Mesendoderm (in vitro differentiated cells): ENCODE results near the gene C1orf174.

Experiments
- DNase-seq: peaks from one replicate; pipeline ENCODE4 v3.0.0; 2013
- H2AK5ac ChIP-seq: 2 replicates; pipeline ENCODE4 v1.6.1; 2013; ENCODE audit warnings: low read length, inconsistent platforms
- H2BK120ac ChIP-seq: 2 replicates; pipeline ENCODE4 v1.6.1; 2013; ENCODE audit warnings: low read depth, mild to moderate bottlenecking, low read length, moderate library complexity, mixed read lengths
- H2BK15ac ChIP-seq: replicated peaks from 2 replicates; pipeline ENCODE4 v1.6.1; 2013; ENCODE audit warnings: low read depth, mild to moderate bottlenecking, moderate library complexity
- H2BK5ac ChIP-seq: 2 replicates; pipeline ENCODE4 v1.6.1; 2013; ENCODE audit warnings: low read length, inconsistent platforms
- H3K18ac ChIP-seq: 2 replicates; pipeline ENCODE4 v1.6.1; 2013; ENCODE audit warnings: mild to moderate bottlenecking, low read length, mixed read lengths
- H3K23ac ChIP-seq: one replicate; pipeline ENCODE4 v1.6.1; 2013; ENCODE audit warnings: low read length
- H3K27ac ChIP-seq: 2 replicates; pipeline ENCODE4 v1.5.1; 2013; ENCODE audit warnings: low read depth, mild to moderate bottlenecking, inconsistent platforms, low read length, moderate library complexity
- H3K27me3 ChIP-seq: 2 replicates; pipeline ENCODE4 v1.6.1; 2013; ENCODE audit warnings: low read length, control low read depth, mild to moderate bottlenecking, inconsistent platforms; ENCODE audit not compliant: insufficient read depth, poor library complexity
- H3K36me3 ChIP-seq: 2 replicates; pipeline ENCODE4 v1.6.1; 2013; ENCODE audit warnings: low read length, inconsistent platforms; ENCODE audit not compliant: control insufficient read depth, insufficient read depth
- H3K4ac ChIP-seq: one replicate; pipeline ENCODE4 v1.6.1; 2013; ENCODE audit warnings: low read depth, mild to moderate bottlenecking, low read length, moderate library complexity
- H3K4me1 ChIP-seq: 2 replicates; pipeline ENCODE4 v1.6.1; 2013; ENCODE audit warnings: low read depth, low read length, inconsistent platforms; ENCODE audit not compliant: control insufficient read depth
- H3K4me2 ChIP-seq: 2 replicates; pipeline ENCODE4 v1.6.1; 2013; ENCODE audit warnings: low read length
- H3K4me3 ChIP-seq: 2 replicates; pipeline ENCODE4 v1.5.1; 2013; ENCODE audit warnings: mild to moderate bottlenecking, low read length
- H3K56ac ChIP-seq: one replicate; pipeline ENCODE4 v1.6.1; 2013; ENCODE audit warnings: low read length
- H3K79me1 ChIP-seq: 2 replicates; pipeline ENCODE4 v1.6.1; 2013; ENCODE audit warnings: low read length, inconsistent platforms
- H3K79me2 ChIP-seq: 2 replicates; pipeline ENCODE4 v1.6.1; 2013; ENCODE audit warnings: mild to moderate bottlenecking, low read length; ENCODE audit not compliant: control insufficient read depth, insufficient read depth
- H3K9ac ChIP-seq: 2 replicates; pipeline ENCODE4 v1.6.1; 2013; ENCODE audit warnings: low read length, inconsistent platforms
- H4K5ac ChIP-seq: one replicate; pipeline ENCODE4 v1.6.1; 2013; ENCODE audit warnings: low read length
- H4K8ac ChIP-seq: one replicate; pipeline ENCODE4 v1.6.1; 2013; ENCODE audit warnings: low read depth, mild to moderate bottlenecking, control low read depth, low read length, moderate library complexity
- WGBS: extraction: QIAGEN DNeasy Blood & Tissue Kit; methylation state at CpG from one replicate; pipeline ENCODE4 v1.1.7; 2013; ENCODE audit warnings: low lambda C conversion rate, missing lambda C conversion rate; ENCODE audit not compliant: insufficient coverage; ENCODE audit errors: extremely low coverage; 5-methylcytosine and 5-hydroxymethylcytosine counted together

C1orf174 gene

DNA sequence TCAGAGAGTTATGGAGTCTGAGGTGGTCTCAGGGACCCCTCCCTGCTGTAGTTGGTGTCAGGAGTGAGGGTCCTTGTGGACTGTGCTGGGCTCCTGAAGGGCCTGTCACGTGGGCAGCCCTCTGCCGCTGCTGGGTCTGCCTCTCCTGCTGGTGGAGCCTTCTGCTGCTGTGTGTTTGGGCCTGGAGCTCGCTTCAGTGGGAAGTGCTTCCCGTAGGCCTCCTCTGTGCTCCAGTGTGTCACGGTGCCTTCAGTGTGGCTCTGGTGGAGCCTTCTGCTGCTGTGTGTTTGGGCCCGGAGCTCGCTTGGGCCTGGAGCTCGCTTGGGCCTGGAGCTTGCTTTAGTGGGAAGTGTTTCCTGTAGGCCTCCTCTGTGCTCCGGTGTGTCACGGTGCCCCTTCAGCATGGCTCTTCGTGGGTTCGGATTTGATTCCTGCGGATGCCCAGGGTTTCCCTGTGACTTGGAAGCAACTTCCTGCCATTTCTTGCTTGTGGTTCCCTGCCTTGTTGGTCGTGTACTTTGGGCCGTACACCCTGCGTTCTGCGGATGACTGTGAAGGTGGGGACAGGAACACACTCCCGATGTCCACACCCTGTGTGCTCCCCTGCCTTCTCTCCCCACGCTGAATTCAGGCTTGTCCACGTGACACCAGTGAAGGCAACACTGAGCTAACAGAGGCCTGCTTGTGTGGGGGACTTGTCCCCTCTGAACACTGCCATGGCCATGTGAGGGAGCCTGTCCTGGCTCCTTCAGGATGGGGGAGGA, 19.5 kb downstream of the C1orf174 start:
- H3K18ac ChIP-seq = no peak overlapping the region
- no peak overlapping the region for H3K9ac ChIP-seq
- no peak overlapping the region for H3K4me2 ChIP-seq
- H3K4ac ChIP-seq = no peak overlapping the region
- DNase-seq = no peak
- H2AK5ac ChIP-seq = no peak overlapping the region
- no peaks in the 10 kb centered on the region for H3K79me1 ChIP-seq
- H2BK15ac ChIP-seq = no peak overlapping the region
- no peaks in the 10 kb centered on the region for H3K4me1 ChIP-seq
- H3K79me2 ChIP-seq = no peaks in the 10 kb centered on the region
- no peak overlapping the region for H4K5ac ChIP-seq
- H3K4me3 ChIP-seq = no peak overlapping the region
- no peaks in the 10 kb centered on the region for H3K36me3 ChIP-seq
- WGBS = no CpG with 5 or more reads among the region's 20 CpGs
- H3K23ac ChIP-seq = no peak overlapping the region
- no peaks in the 10 kb centered on the region for H3K27me3 ChIP-seq
- no peak overlapping the region for H3K56ac ChIP-seq
- H3K27ac ChIP-seq = no peak overlapping the region
- H2BK120ac ChIP-seq = no peak overlapping the region
- no peak overlapping the region for H4K8ac ChIP-seq
- no peak overlapping the region for H2BK5ac ChIP-seq

- H2BK120ac ChIP-seq = no peak overlapping the region
Measured at GRCh38 chr1:3879787-3880428, 20.2 kb downstream of the C1orf174 start.

GRCh38 chr1:3879099-3879498, 21.0 kb downstream of the C1orf174 start:
- no peak overlapping the region for H2AK5ac ChIP-seq
- H3K4ac ChIP-seq = no peak overlapping the region
- no peak overlapping the region for H3K56ac ChIP-seq
- no peak overlapping the region for H2BK5ac ChIP-seq
- H3K4me1 ChIP-seq = no peaks in the 10 kb centered on the region
- H4K8ac ChIP-seq = no peak overlapping the region
- no peak overlapping the region for H3K4me3 ChIP-seq
- no peak overlapping the region for H2BK15ac ChIP-seq
- DNase-seq = no peak
- no peaks in the 10 kb centered on the region for H3K27me3 ChIP-seq
- H4K5ac ChIP-seq = no peak overlapping the region
- no peak overlapping the region for H3K18ac ChIP-seq
- H3K79me2 ChIP-seq = no peaks in the 10 kb centered on the region
- no peak overlapping the region for H2BK120ac ChIP-seq
- H3K79me1 ChIP-seq = no peaks in the 10 kb centered on the region
- H3K4me2 ChIP-seq = no peak overlapping the region
- H3K9ac ChIP-seq = no peak overlapping the region
- no CpG with 5 or more reads among the region's 7 CpGs for WGBS
- no peak overlapping the region for H3K23ac ChIP-seq
- H3K27ac ChIP-seq = no peak overlapping the region
- H3K36me3 ChIP-seq = no peaks in the 10 kb centered on the region

More at GRCh38 chr1:3879787-3880428, 20.2 kb downstream of the C1orf174 start:
- no peaks in the 10 kb centered on the region for H3K79me1 ChIP-seq
- no peak overlapping the region for H2AK5ac ChIP-seq
- no peak overlapping the region for H3K4me2 ChIP-seq
- WGBS = no CpG with 5 or more reads among the region's 9 CpGs
- H3K36me3 ChIP-seq = no peaks in the 10 kb centered on the region
- DNase-seq = no peak
- no peak overlapping the region for H3K4ac ChIP-seq
- no peak overlapping the region for H3K23ac ChIP-seq
- no peak overlapping the region for H3K4me3 ChIP-seq
- H3K56ac ChIP-seq = no peak overlapping the region
- no peak overlapping the region for H3K27ac ChIP-seq
- no peak overlapping the region for H2BK15ac ChIP-seq
- H4K8ac ChIP-seq = no peak overlapping the region
- no peak overlapping the region for H3K9ac ChIP-seq
- H3K18ac ChIP-seq = no peak overlapping the region
- no peak overlapping the region for H2BK5ac ChIP-seq
- no peak overlapping the region for H4K5ac ChIP-seq
- H3K4me1 ChIP-seq = no peaks in the 10 kb centered on the region
- no peaks in the 10 kb centered on the region for H3K79me2 ChIP-seq
- no peaks in the 10 kb centered on the region for H3K27me3 ChIP-seq

- no peak overlapping the region for H3K27ac ChIP-seq
- no peak overlapping the region for H3K18ac ChIP-seq
- no peaks in the 10 kb centered on the region for H3K79me1 ChIP-seq
- no peaks in the 10 kb centered on the region for H3K27me3 ChIP-seq
- H3K56ac ChIP-seq = no peak overlapping the region
- no peak overlapping the region for H3K23ac ChIP-seq
- no peaks in the 10 kb centered on the region for H3K79me2 ChIP-seq
- no peak overlapping the region for H3K4me2 ChIP-seq
- no peaks in the 10 kb centered on the region for H3K4me1 ChIP-seq
- no peak overlapping the region for H2BK5ac ChIP-seq
- no peak overlapping the region for H4K5ac ChIP-seq
- H3K36me3 ChIP-seq = no peaks in the 10 kb centered on the region
- no peak for DNase-seq
- H3K4me3 ChIP-seq = no peak overlapping the region
- no CpG with 5 or more reads among the region's 16 CpGs for WGBS
- no peak overlapping the region for H3K9ac ChIP-seq
- no peak overlapping the region for H2BK120ac ChIP-seq
- H2BK15ac ChIP-seq = no peak overlapping the region
- no peak overlapping the region for H4K8ac ChIP-seq
- no peak overlapping the region for H3K4ac ChIP-seq
- no peak overlapping the region for H2AK5ac ChIP-seq
Measured at GRCh38 chr1:3876716-3877115, 23.4 kb downstream of the C1orf174 start.

DNA sequence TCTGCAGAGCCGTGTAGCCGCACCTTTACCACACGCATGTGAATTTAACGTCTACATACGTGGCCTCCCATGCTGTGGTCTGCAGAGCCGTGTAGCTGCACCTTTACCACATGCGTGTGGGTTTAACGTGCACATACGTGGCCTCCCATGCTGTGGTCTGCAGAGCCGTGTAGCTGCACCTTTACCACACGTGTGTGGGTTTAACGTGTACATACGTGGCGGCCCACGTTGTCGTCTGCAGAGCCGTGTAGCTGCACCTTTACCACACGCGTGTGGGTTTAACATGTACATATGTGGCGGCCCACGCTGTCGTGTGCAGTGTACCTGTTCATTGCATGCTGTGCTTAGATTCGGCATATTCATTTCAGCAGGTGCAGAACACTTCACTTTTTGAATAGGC, 25.3 kb downstream of the C1orf174 start:
- no peak overlapping the region for H3K18ac ChIP-seq
- H3K79me1 ChIP-seq = no peaks in the 10 kb centered on the region
- H3K27me3 ChIP-seq = no peaks in the 10 kb centered on the region
- no peak overlapping the region for H2BK120ac ChIP-seq
- no peak overlapping the region for H4K8ac ChIP-seq
- H3K56ac ChIP-seq = no peak overlapping the region
- WGBS = no CpG with 5 or more reads among the region's 23 CpGs
- no peak overlapping the region for H2AK5ac ChIP-seq
- no peak overlapping the region for H4K5ac ChIP-seq
- no peak overlapping the region for H2BK15ac ChIP-seq
- H3K79me2 ChIP-seq = no peaks in the 10 kb centered on the region
- H3K4me1 ChIP-seq = no peaks in the 10 kb centered on the region
- DNase-seq = no peak
- H3K23ac ChIP-seq = no peak overlapping the region
- H3K36me3 ChIP-seq = no peaks in the 10 kb centered on the region
- H3K9ac ChIP-seq = no peak overlapping the region
- no peak overlapping the region for H2BK5ac ChIP-seq
- H3K4me3 ChIP-seq = no peak overlapping the region
- no peak overlapping the region for H3K27ac ChIP-seq
- no peak overlapping the region for H3K4ac ChIP-seq
- H3K4me2 ChIP-seq = no peak overlapping the region
